ENCODE results near the gene DHX16.

DNA sequence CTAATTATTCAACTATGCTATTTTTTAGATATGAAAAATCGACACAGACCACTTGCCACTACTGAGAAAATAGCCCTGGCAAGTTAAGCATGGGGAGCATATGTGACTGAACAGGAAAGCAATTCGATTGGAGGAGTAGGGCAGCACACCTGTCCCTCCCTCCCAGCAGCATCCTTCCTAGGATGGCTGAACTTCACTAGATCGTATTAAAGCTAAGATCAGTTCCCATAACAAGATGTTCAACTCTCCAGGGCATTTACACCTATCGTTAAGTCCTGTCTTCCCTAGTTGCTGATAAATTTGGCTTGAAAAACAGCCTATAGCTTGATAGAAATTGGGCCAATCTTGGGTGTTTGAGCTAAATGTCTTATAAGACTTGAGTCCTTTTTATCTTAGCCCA lies 62.7 kb downstream of the DHX16 start:
- no peak for TF ChIP-seq POLR2A (IDR thresholded peaks at IDR 0.05)
- TF ChIP-seq CTCF (IDR thresholded peaks at IDR 0.05) = no peak
- TF ChIP-seq POLR2AphosphoS5 (IDR thresholded peaks at IDR 0.05; ENCODE audit: insufficient read depth in 1 of 2, low read depth in 1 of 2) = no peak

All from vagina (tissue), 2 donors.